ENCODE data around the gene SLC9A8.

GRCh38 chr20:49784291-49784690 is 28.3 kb upstream of the SLC9A8 start:
- no peak for TF ChIP-seq FOXP2 (optimal IDR thresholded peaks at IDR 0.05; ENCODE audit: control extremely low read depth, extremely low read length, insufficient read depth)
- no peak for TF ChIP-seq POLR2AphosphoS5 (IDR thresholded peaks at IDR 0.05; ENCODE audit: borderline replicate concordance, low read depth, low read length)
- no peak for TF ChIP-seq EZH2 (IDR thresholded peaks at IDR 0.05)
